Measurements from ENCODE around the gene SLC13A4.
A peak's percentile ranks its signal among the peaks of the same experiment; 100 is the strongest.

The SLC13A4 gene

DNA sequence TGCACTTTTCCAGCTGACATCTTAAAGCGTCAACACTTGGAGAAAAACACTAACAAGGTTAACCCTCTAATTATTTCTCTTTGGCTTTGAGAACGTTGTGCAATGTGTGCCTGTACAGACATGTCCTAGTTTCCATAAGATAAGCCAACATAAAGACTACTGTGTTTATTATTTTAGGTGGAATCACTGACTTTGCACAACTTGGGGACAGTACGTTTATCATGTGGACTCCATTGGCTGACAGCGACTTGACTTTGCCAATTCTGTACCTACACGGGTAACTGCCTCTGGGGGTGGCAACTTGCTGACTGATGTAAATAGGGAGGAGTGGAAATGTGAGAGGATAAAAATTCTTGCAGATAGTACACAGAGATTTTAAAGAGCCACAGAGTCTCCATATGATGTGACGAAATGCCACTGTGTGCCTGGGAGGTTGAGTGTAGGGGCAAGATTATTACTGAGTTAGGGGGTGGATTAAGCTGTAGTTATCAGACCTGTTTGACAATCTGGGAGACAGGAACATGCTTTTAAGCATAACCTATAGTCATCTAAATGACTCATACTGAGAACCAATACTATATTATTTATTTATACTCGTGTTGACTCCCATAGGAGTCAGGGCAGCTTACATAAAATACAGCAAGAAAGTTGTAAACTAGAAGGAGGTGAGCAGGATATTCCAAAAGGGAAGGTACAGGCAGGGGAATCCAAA lies 21.0 kb downstream of the SLC13A4 start:
- peaks cover 3% of the 10 kb centered on the region for H3K9me3 Mint-ChIP-seq
- peaks cover 20% of the 10 kb centered on the region for H3K4me1 Mint-ChIP-seq
- TF ChIP-seq CTCF (IDR thresholded peaks at IDR 0.05), result no peak
- peaks cover 6% of the 10 kb centered on the region for H3K36me3 Mint-ChIP-seq (ENCODE audit: low read depth)
- no peak overlapping the region for H3K27ac Mint-ChIP-seq
- peaks cover 8% of the 10 kb centered on the region for H3K27me3 Mint-ChIP-seq (ENCODE audit: low read depth, poor library complexity)
- H3K4me3 Mint-ChIP-seq, result no peak overlapping the region
- no peak for DNase-seq

GRCh38 chr7:135706038-135706742 lies 21.8 kb downstream of the SLC13A4 start:
- no peak for TF ChIP-seq CTCF (IDR thresholded peaks at IDR 0.05)
- DNase-seq, result no peak
- Mint-ChIP-seq H3K4me3 (no peak overlapping the region), H3K9me3 (peaks cover 3% of the 10 kb centered on the region), H3K27ac (no peak overlapping the region), H3K27me3 (ENCODE audit: low read depth, poor library complexity) (peaks cover 8% of the 10 kb centered on the region), H3K4me1 (peaks cover 20% of the 10 kb centered on the region), H3K36me3 (ENCODE audit: low read depth) (peaks cover 8% of the 10 kb centered on the region)

DNA sequence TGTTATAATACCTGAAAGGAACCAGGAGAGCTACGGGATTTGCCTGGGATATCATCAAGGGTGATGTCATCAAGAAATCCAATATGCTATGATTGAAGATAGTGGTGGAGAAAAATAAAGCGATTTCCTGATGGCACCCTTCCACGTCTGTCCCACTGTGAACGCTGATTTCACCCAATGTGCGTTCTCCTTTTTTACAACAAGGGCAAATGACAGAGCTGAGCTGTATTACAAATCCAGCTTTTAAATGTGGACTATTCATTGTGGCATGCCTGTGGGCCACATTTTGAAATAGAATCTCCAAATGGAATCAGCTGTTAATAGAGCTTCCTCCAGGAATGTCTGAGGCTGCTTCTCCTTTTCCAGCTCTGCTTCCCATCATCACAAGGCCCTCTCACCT lies 23.3 kb downstream of the SLC13A4 start:
- H3K4me3 Mint-ChIP-seq, result no peak overlapping the region
- H3K36me3 Mint-ChIP-seq (ENCODE audit: low read depth), result peaks cover 17% of the 10 kb centered on the region
- H3K27ac Mint-ChIP-seq, result no peak overlapping the region
- TF ChIP-seq CTCF (IDR thresholded peaks at IDR 0.05), result no peak
- peaks cover 16% of the 10 kb centered on the region for H3K4me1 Mint-ChIP-seq
- DNase-seq, result no peak
- H3K27me3 Mint-ChIP-seq (ENCODE audit: low read depth, poor library complexity), result peaks cover 8% of the 10 kb centered on the region
- peaks cover 3% of the 10 kb centered on the region for H3K9me3 Mint-ChIP-seq

DNA sequence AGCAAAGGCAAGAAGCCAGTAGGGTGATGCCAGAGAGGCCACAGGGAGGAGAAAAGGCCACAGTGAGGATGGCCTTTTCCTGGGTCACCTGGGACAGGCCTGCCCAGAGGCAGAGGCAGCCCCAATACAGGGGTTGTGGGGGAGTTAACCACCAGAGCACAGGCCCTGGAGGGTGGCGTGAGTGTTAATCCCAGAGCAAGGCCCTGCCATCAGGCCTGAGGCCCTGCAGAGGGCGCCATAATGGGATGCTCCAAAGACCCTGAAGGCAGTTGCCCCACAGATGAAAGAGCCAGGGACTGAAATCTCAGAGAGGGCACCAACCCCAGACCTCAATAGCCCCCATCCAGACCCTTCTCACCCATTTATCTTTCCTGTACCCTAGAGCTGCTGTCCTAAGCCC lies 23.9 kb downstream of the SLC13A4 start:
- Mint-ChIP-seq H3K4me1 (peaks cover 15% of the 10 kb centered on the region), H3K36me3 (ENCODE audit: low read depth) (peaks cover 16% of the 10 kb centered on the region), H3K27ac (no peak overlapping the region), H3K4me3 (no peak overlapping the region), H3K27me3 (ENCODE audit: low read depth, poor library complexity) (peaks cover 10% of the 10 kb centered on the region), H3K9me3 (no peaks in the 10 kb centered on the region)
- TF ChIP-seq CTCF (IDR thresholded peaks at IDR 0.05), result peak; percentile 10
- no peak for DNase-seq

GRCh38 chr7:135697276-135698049 lies 30.5 kb downstream of the SLC13A4 start:
- Mint-ChIP-seq H3K9me3 (no peaks in the 10 kb centered on the region), H3K36me3 (ENCODE audit: low read depth) (peaks cover 33% of the 10 kb centered on the region), H3K4me1 (peaks cover 24% of the 10 kb centered on the region), H3K27ac (peak overlapping the region; percentile 88), H3K27me3 (ENCODE audit: low read depth, poor library complexity) (peaks cover 4% of the 10 kb centered on the region), H3K4me3 (no peak overlapping the region)
- DNase-seq, result no peak
- no peak for TF ChIP-seq CTCF (IDR thresholded peaks at IDR 0.05)

All from nephron progenitor cell (in vitro differentiated cells).